Kidney epithelial cell (primary cell): Measurements from ENCODE around the gene MYO3B. TPM values are rescaled to one million over a fixed set of nuclear protein-coding genes. Genes with fewer than 3 reads are reported as not detected.

Source experiments
- DNase-seq: peaks from one replicate; pipeline ENCODE4 v3.0.0-alpha.2; 2010; ENCODE audit warnings: low read depth
- H3K27me3 ChIP-seq: 2 replicates; pipeline ENCODE4 v1.6.0; 2011; ENCODE audit warnings: low read length; ENCODE audit not compliant: control insufficient read depth, insufficient read depth
- H3K36me3 ChIP-seq: 2 replicates; pipeline ENCODE4 v1.5.1; 2011; ENCODE audit warnings: low read length; ENCODE audit not compliant: control insufficient read depth, insufficient read depth
- H3K4me3 ChIP-seq: 2 replicates; pipeline ENCODE4 v1.5.1; 2011; ENCODE audit warnings: low read depth, mild to moderate bottlenecking, control low read depth, low read length
- CTCF ChIP-seq: IDR thresholded peaks from 2 replicates; pipeline ENCODE4 v1.5.1; 2011; ENCODE audit warnings: mild to moderate bottlenecking, moderate library complexity, low read length, control low read depth, inconsistent platforms; ENCODE audit not compliant: insufficient read depth, poor library complexity, severe bottlenecking
- total RNA-seq: library from RNA; depleted of rRNA; stranded (reverse); fragments of >200 nt; gene quantifications from 2 replicates; pipeline ENCODE4 v1.2.3, GENCODE V29; 2015

The MYO3B gene
- total RNA-seq, 1 donor from 2014 or later, result 1.1 TPM

GRCh38 chr2:170566138-170566537, 388.2 kb downstream of the MYO3B start:
- no peak for DNase-seq
- Histone ChIP-seq H3K27me3 (no peaks in the 10 kb centered on the region), H3K4me3 (no peak overlapping the region), H3K36me3 (no peaks in the 10 kb centered on the region)
- TF ChIP-seq CTCF, result no peak

GRCh38 chr2:170567429-170567828, 389.5 kb downstream of the MYO3B start:
- DNase-seq, result no peak
- Histone ChIP-seq H3K4me3 (no peak overlapping the region), H3K27me3 (no peaks in the 10 kb centered on the region), H3K36me3 (no peaks in the 10 kb centered on the region)
- TF ChIP-seq CTCF, result no peak

GRCh38 chr2:170568511-170568910, 390.6 kb downstream of the MYO3B start:
- DNase-seq, result no peak
- no peak for TF ChIP-seq CTCF
- no peaks in the 10 kb centered on the region for H3K36me3 ChIP-seq

GRCh38 chr2:170571612-170572011, 393.7 kb downstream of the MYO3B start:
- no peaks in the 10 kb centered on the region for H3K36me3 ChIP-seq
- DNase-seq, result no peak
- H3K4me3 ChIP-seq, result no peak overlapping the region
- TF ChIP-seq CTCF, result no peak
- H3K27me3 ChIP-seq, result no peaks in the 10 kb centered on the region

More at GRCh38 chr2:170568511-170568910, 390.6 kb downstream of the MYO3B start:
- no peak overlapping the region for H3K4me3 ChIP-seq
- H3K27me3 ChIP-seq, result no peaks in the 10 kb centered on the region

GRCh38 chr2:170573671-170574070, 395.7 kb downstream of the MYO3B start:
- no peaks in the 10 kb centered on the region for H3K36me3 ChIP-seq
- no peak overlapping the region for H3K4me3 ChIP-seq
- no peak for DNase-seq
- no peak for TF ChIP-seq CTCF
- H3K27me3 ChIP-seq, result no peaks in the 10 kb centered on the region

- no peak for TF ChIP-seq CTCF
- no peak overlapping the region for H3K4me3 ChIP-seq
- no peak for DNase-seq
- no peaks in the 10 kb centered on the region for H3K36me3 ChIP-seq
- no peaks in the 10 kb centered on the region for H3K27me3 ChIP-seq
These were observed 398.3 kb downstream of the MYO3B start for GRCh38 chr2:170576296-170576695.
